Breast epithelium (tissue), 3 donors: ENCODE results near the gene CUL1.

ENCODE experiments used
- POLR2A ChIP-seq: fragments of 450-650 bp; IDR thresholded peaks from one replicate; pipeline ENCODE4 v1.6.1; 2016; ENCODE audit warnings: antibody characterized with exemption, mild to moderate bottlenecking, moderate library complexity
- POLR2AphosphoS5 ChIP-seq, 3 donors: sonication (generic); formaldehyde crosslinking; IDR thresholded peaks; one replicate each; pipeline ENCODE4 v1.6.1; 2017; ENCODE audit warnings: antibody characterized with exemption in 3 of 3
- TF ChIP-seq, protein P1 (sequence below), 3 donors: fragments of 450-650 bp; IDR thresholded peaks; one replicate each; pipeline ENCODE4 v1.5.1; 2016 to 2017; ENCODE audit warnings: antibody characterized with exemption in 3 of 3, mild to moderate bottlenecking in 3 of 3, moderate library complexity in 3 of 3

DNA sequence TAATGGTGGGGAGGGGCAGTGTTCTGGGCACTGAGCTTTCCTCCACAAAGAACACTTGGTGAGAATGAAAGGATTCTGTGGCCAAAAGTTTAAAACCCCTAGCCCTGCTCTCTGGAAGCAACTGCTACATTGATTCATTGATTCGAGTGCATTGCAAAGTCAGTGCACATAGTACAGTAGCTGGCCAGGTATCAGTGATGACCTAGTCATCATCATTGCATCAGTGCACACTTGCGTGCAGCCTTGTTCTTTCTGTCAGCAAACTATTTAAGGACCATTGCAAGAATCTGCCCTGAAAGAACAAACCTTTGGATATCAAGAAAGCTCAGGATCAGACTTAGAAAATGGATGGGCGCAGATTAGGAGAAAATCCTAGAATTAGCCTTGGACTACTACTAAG is 47.4 kb downstream of the CUL1 start:
- TF ChIP-seq, protein P1, sequence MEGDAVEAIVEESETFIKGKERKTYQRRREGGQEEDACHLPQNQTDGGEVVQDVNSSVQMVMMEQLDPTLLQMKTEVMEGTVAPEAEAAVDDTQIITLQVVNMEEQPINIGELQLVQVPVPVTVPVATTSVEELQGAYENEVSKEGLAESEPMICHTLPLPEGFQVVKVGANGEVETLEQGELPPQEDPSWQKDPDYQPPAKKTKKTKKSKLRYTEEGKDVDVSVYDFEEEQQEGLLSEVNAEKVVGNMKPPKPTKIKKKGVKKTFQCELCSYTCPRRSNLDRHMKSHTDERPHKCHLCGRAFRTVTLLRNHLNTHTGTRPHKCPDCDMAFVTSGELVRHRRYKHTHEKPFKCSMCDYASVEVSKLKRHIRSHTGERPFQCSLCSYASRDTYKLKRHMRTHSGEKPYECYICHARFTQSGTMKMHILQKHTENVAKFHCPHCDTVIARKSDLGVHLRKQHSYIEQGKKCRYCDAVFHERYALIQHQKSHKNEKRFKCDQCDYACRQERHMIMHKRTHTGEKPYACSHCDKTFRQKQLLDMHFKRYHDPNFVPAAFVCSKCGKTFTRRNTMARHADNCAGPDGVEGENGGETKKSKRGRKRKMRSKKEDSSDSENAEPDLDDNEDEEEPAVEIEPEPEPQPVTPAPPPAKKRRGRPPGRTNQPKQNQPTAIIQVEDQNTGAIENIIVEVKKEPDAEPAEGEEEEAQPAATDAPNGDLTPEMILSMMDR (IDR thresholded peaks at IDR 0.05), result no peak
- no peak for TF ChIP-seq POLR2A
- no peak for TF ChIP-seq POLR2AphosphoS5 (IDR thresholded peaks at IDR 0.05)
